GM20000 (cell line): ENCODE measurements around the gene CBX8.

Source experiments
- DNase-seq: peaks from one replicate; pipeline ENCODE4 v3.0.0; 2012; ENCODE audit warnings: low spot score
- CTCF ChIP-seq: IDR thresholded peaks from 2 replicates; pipeline ENCODE4 v1.5.1; 2012; ENCODE audit warnings: mild to moderate bottlenecking, control low read depth; ENCODE audit errors: extremely low read depth, missing control alignments

Gene CBX8

GRCh38 chr17:79815836-79816461, 19.1 kb upstream of the CBX8 start:
- no peak for DNase-seq
- no peak for TF ChIP-seq CTCF

- DNase-seq = no peak
- TF ChIP-seq CTCF = no peak
Observed at GRCh38 chr17:79814974-79815835, 18.3 kb upstream of the CBX8 start.

- DNase-seq = no peak
- TF ChIP-seq CTCF = no peak
Observed at GRCh38 chr17:79814127-79814973, 17.5 kb upstream of the CBX8 start.

- no peak for DNase-seq
- TF ChIP-seq CTCF = no peak
Observed at GRCh38 chr17:79813297-79814126, 16.6 kb upstream of the CBX8 start.

GRCh38 chr17:79812353-79813258, 15.7 kb upstream of the CBX8 start:
- DNase-seq = no peak
- TF ChIP-seq CTCF = no peak

GRCh38 chr17:79811868-79812352, 15.0 kb upstream of the CBX8 start:
- TF ChIP-seq CTCF = no peak
- no peak for DNase-seq
